H1 (cell line): ENCODE measurements around the gene UBC. TPM values are rescaled to one million over a fixed set of nuclear protein-coding genes. Genes with fewer than 3 reads are reported as not detected.

Experiments used
- JUN ChIP-seq: IDR thresholded peaks from 2 replicates; pipeline ENCODE4 v1.6.1; 2011; ENCODE audit warnings: low read depth, mild to moderate bottlenecking, improper control_type of control experiment, low read length
- SP1 ChIP-seq: IDR thresholded peaks from 2 replicates; pipeline ENCODE4 v1.6.1; 2011; ENCODE audit warnings: low read depth, low read length
- SP2 ChIP-seq: IDR thresholded peaks from 2 replicates; pipeline ENCODE4 v1.6.1; 2012; ENCODE audit warnings: mild to moderate bottlenecking, low read length, inconsistent platforms
- polyA plus RNA-seq, 7 experiments: library from polyadenylated mRNA; depleted of rRNA in 3 of 7; stranded (reverse) in 5 of 7; unstranded in 2 of 7; fragments of >200 nt in 5 of 7; fragments of 200-250 nt in 2 of 7; gene quantifications; 1 replicate in 5 of 7; 2 replicates in 1 of 7; 4 replicates in 1 of 7; pipeline versions ENCODE4 v1.2.1 to v1.2.3, GENCODE V29; 2011 to 2013; ENCODE audit warnings: missing spikeins in 2 of 7, mixed read lengths in 2 of 7
- total RNA-seq: library from RNA; stranded (reverse); fragmentation: NEBNext Ultra II Directional; extraction: Animal tissue kit (Norgen Biotek cat#: 25700); gene quantifications from 2 replicates; pipeline ENCODE4 v1.2.1, GENCODE V29; 2021

UBC gene
- total and polyA plus RNA-seq, 2 of the 8 experiments (the other 6 are each of a cell fraction or from before 2014, with no cell fraction given): 559 to 749 TPM

- no peak for TF ChIP-seq JUN
- no peak for TF ChIP-seq SP1
- no peak for TF ChIP-seq SP2
Measured at GRCh38 chr12:124916374-124917134, 2.1 kb upstream of the UBC start (continued).
